GM12878 (cell line): ENCODE measurements around the gene SNX2. TPM values are rescaled to one million over a fixed set of nuclear protein-coding genes. Genes with fewer than 3 reads are reported as not detected.

Experiments
- BACH1 ChIP-seq: fragments of 450-650 bp; IDR thresholded peaks from 2 replicates; pipeline ENCODE4 v1.6.1; 2017; ENCODE audit warnings: mild to moderate bottlenecking, borderline replicate concordance
- CHD4 ChIP-seq: fragments of 200-600 bp; sonication (generic); IDR thresholded peaks from 2 replicates; pipeline ENCODE4 v1.6.1; 2016; ENCODE audit warnings: mild to moderate bottlenecking
- FOXK2 ChIP-seq: fragments of 450-650 bp; IDR thresholded peaks from 2 replicates; pipeline ENCODE4 v1.6.1; 2017; ENCODE audit warnings: mild to moderate bottlenecking, moderate library complexity
- HCFC1 ChIP-seq: fragments of 150-350 bp; IDR thresholded peaks from 2 replicates; pipeline ENCODE4 v1.6.1; 2014; ENCODE audit warnings: low read length
- HDGF ChIP-seq: fragments of 450-650 bp; IDR thresholded peaks from 2 replicates; pipeline ENCODE4 v1.6.1; 2016; ENCODE audit warnings: antibody characterized with exemption
- IKZF2 ChIP-seq, 2 experiments: fragments of 450-650 bp; IDR thresholded peaks; 2 replicates each; pipeline ENCODE4 v1.6.1; 2017; ENCODE audit warnings: mild to moderate bottlenecking in 2 of 2, moderate library complexity in 2 of 2
- KDM1A ChIP-seq: fragments of 200-600 bp; sonication (generic); IDR thresholded peaks from 2 replicates; pipeline ENCODE4 v1.6.1; 2016; ENCODE audit warnings: borderline replicate concordance
- LARP7 ChIP-seq: fragments of 450-650 bp; IDR thresholded peaks from 2 replicates; pipeline ENCODE4 v1.6.1; 2017; ENCODE audit warnings: mild to moderate bottlenecking
- MTA2 ChIP-seq: fragments of 450-650 bp; IDR thresholded peaks from 2 replicates; pipeline ENCODE4 v1.6.1; 2016; ENCODE audit warnings: low read depth, mild to moderate bottlenecking, moderate library complexity
- NR2F1 ChIP-seq: fragments of 450-650 bp; conservative IDR thresholded peaks from 2 replicates; pipeline ENCODE4 v1.6.1; 2017; ENCODE audit warnings: mild to moderate bottlenecking
- POLR2A ChIP-seq: IDR thresholded peaks from 2 replicates; pipeline ENCODE4 v1.6.1; 2011; ENCODE audit warnings: low read depth, mild to moderate bottlenecking, low read length
- SIN3A ChIP-seq: IDR thresholded peaks from 2 replicates; pipeline ENCODE4 v1.6.1; 2012; ENCODE audit warnings: low read depth, low read length, improper control_type of control experiment
- SMAD1 ChIP-seq: fragments of 450-650 bp; IDR thresholded peaks from 2 replicates; pipeline ENCODE4 v1.6.1; 2018; ENCODE audit warnings: mild to moderate bottlenecking, low read depth; ENCODE audit not compliant: partially characterized antibody
- SMAD5 ChIP-seq: IDR thresholded peaks from 2 replicates; pipeline ENCODE4 v1.6.1; 2016; ENCODE audit warnings: antibody characterized with exemption, low read depth
- SREBF2 ChIP-seq: IDR thresholded peaks from 2 replicates; pipeline ENCODE4 v1.6.1; 2012; ENCODE audit warnings: mild to moderate bottlenecking, low read length
- STAT1 ChIP-seq: fragments of 450-650 bp; conservative IDR thresholded peaks from 2 replicates; pipeline ENCODE4 v1.6.1; 2014; ENCODE audit warnings: antibody characterized with exemption, mild to moderate bottlenecking
- STAT3 ChIP-seq: IDR thresholded peaks from 2 replicates; pipeline ENCODE4 v1.6.1; 2011; ENCODE audit warnings: low read depth, low read length, improper control_type of control experiment
- TBL1XR1 ChIP-seq: IDR thresholded peaks from 2 replicates; pipeline ENCODE4 v1.6.1; 2012; ENCODE audit warnings: low read depth, low read length, improper control_type of control experiment
- TCF12 ChIP-seq: IDR thresholded peaks from 2 replicates; pipeline ENCODE4 v1.6.1; 2011; ENCODE audit warnings: low read depth, mild to moderate bottlenecking, low read length
- ZBED1 ChIP-seq: IDR thresholded peaks from 2 replicates; pipeline ENCODE4 v1.6.1; 2016; ENCODE audit warnings: borderline replicate concordance
- polyA plus RNA-seq, 11 experiments: library from polyadenylated mRNA; depleted of rRNA in 4 of 11; unstranded in 6 of 11; stranded (reverse) in 5 of 11; fragments of >200 nt; fragmentation: Nextera tagmentation in 4 of 11; fragmentation: Illumina TruSeq in 1 of 11; extraction: Ambion mirVana in 4 of 11; extraction: Trizol in 1 of 11; gene quantifications; 1 replicate in 1 of 11; 2 replicates in 10 of 11; pipeline versions ENCODE4 v1.2.1 to v1.2.3, GENCODE V29; 2011 to 2016; ENCODE audit warnings: inconsistent platforms in 2 of 11, missing spikeins in 2 of 11, low read depth in 1 of 11
- total RNA-seq, 4 experiments: library from RNA; depleted of rRNA in 3 of 4; stranded (reverse); fragments of >200 nt in 3 of 4; fragmentation: Illumina TruSeq in 1 of 4; extraction: Trizol in 1 of 4; gene quantifications; 2 replicates each; pipeline versions ENCODE4 v1.2.1 to v1.2.3, GENCODE V29; 2013 to 2021
- TF ChIP-seq, protein P1 (sequence below): fragments of 450-650 bp; IDR thresholded peaks from 2 replicates; pipeline ENCODE4 v1.6.1; 2017; ENCODE audit warnings: mild to moderate bottlenecking, moderate library complexity
- TF ChIP-seq, protein P2 (sequence below): fragments of 450-650 bp; IDR thresholded peaks from 2 replicates; pipeline ENCODE4 v1.6.1; 2017; ENCODE audit warnings: mild to moderate bottlenecking, low read depth, inconsistent platforms; ENCODE audit not compliant: poor library complexity, severe bottlenecking
- TF ChIP-seq, protein P3 (sequence below): IDR thresholded peaks from 2 replicates; pipeline ENCODE4 v1.6.1; 2011; ENCODE audit warnings: mild to moderate bottlenecking, low read depth, low read length, moderate library complexity; ENCODE audit not compliant: insufficient replicate concordance
- TF ChIP-seq, protein P4 (sequence below): fragments of 450-650 bp; IDR thresholded peaks from 2 replicates; pipeline ENCODE4 v1.6.1; 2014; ENCODE audit warnings: mild to moderate bottlenecking
- TF ChIP-seq, protein P5 (sequence below): IDR thresholded peaks from 2 replicates; pipeline ENCODE4 v1.6.1; 2011; ENCODE audit warnings: low read depth, mild to moderate bottlenecking, low read length, moderate library complexity, borderline replicate concordance; ENCODE audit errors: extremely low read depth

The SNX2 gene
- total and polyA plus RNA-seq, 10 of the 15 experiments (the other 5 are each of a cell fraction or from before 2014, with no cell fraction given), result 46.3 to 84.3 (median 63.0) TPM

DNA sequence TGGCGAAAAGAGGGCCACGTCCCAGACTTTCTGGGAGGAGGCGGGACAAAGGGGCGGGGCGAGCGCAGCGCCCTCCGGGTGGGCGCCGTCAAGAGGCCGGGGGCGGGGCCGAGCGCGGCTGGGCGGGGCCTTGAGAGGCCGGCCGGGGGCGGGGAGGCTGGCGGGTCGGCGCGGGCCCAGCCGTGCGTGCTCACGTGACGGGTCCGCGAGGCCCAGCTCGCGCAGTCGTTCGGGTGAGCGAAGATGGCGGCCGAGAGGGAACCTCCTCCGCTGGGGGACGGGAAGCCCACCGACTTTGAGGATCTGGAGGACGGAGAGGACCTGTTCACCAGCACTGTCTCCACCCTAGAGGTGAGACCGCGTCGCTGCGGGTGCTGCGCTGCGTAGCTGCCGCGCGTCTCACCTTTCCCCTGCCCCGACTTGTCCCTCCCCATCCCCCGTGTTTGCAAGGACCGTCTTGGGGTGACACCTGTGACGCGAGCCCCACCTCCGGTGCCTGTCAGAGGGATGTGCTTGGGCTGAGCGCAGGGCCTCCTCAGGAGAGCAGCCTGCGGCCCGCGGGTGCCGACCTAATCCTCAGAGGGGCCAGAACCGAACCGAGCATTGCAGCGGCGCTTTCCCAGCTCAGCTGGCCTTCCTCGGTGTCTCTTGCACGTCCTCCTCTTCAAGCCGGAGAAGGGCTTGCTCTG, at the start of gene SNX2 (continued):
- TF ChIP-seq, protein P1, sequence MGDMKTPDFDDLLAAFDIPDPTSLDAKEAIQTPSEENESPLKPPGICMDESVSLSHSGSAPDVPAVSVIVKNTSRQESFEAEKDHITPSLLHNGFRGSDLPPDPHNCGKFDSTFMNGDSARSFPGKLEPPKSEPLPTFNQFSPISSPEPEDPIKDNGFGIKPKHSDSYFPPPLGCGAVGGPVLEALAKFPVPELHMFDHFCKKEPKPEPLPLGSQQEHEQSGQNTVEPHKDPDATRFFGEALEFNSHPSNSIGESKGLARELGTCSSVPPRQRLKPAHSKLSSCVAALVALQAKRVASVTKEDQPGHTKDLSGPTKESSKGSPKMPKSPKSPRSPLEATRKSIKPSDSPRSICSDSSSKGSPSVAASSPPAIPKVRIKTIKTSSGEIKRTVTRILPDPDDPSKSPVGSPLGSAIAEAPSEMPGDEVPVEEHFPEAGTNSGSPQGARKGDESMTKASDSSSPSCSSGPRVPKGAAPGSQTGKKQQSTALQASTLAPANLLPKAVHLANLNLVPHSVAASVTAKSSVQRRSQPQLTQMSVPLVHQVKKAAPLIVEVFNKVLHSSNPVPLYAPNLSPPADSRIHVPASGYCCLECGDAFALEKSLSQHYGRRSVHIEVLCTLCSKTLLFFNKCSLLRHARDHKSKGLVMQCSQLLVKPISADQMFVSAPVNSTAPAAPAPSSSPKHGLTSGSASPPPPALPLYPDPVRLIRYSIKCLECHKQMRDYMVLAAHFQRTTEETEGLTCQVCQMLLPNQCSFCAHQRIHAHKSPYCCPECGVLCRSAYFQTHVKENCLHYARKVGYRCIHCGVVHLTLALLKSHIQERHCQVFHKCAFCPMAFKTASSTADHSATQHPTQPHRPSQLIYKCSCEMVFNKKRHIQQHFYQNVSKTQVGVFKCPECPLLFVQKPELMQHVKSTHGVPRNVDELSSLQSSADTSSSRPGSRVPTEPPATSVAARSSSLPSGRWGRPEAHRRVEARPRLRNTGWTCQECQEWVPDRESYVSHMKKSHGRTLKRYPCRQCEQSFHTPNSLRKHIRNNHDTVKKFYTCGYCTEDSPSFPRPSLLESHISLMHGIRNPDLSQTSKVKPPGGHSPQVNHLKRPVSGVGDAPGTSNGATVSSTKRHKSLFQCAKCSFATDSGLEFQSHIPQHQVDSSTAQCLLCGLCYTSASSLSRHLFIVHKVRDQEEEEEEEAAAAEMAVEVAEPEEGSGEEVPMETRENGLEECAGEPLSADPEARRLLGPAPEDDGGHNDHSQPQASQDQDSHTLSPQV, result no peak
- TF ChIP-seq SREBF2, result no peak
- no peak for TF ChIP-seq LARP7
- no peak for TF ChIP-seq TBL1XR1
- TF ChIP-seq POLR2A, result peak; percentile 95
- TF ChIP-seq SMAD5, result no peak
- TF ChIP-seq, protein P2, sequence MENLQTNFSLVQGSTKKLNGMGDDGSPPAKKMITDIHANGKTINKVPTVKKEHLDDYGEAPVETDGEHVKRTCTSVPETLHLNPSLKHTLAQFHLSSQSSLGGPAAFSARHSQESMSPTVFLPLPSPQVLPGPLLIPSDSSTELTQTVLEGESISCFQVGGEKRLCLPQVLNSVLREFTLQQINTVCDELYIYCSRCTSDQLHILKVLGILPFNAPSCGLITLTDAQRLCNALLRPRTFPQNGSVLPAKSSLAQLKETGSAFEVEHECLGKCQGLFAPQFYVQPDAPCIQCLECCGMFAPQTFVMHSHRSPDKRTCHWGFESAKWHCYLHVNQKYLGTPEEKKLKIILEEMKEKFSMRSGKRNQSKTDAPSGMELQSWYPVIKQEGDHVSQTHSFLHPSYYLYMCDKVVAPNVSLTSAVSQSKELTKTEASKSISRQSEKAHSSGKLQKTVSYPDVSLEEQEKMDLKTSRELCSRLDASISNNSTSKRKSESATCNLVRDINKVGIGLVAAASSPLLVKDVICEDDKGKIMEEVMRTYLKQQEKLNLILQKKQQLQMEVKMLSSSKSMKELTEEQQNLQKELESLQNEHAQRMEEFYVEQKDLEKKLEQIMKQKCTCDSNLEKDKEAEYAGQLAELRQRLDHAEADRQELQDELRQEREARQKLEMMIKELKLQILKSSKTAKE, result no peak
- no peak for TF ChIP-seq CHD4
- TF ChIP-seq BACH1, result no peak; the same call in 1 of the 2 replicates
- peak; percentile 53; the same call in 1 of the 2 replicates for TF ChIP-seq NR2F1
- TF ChIP-seq, protein P3, sequence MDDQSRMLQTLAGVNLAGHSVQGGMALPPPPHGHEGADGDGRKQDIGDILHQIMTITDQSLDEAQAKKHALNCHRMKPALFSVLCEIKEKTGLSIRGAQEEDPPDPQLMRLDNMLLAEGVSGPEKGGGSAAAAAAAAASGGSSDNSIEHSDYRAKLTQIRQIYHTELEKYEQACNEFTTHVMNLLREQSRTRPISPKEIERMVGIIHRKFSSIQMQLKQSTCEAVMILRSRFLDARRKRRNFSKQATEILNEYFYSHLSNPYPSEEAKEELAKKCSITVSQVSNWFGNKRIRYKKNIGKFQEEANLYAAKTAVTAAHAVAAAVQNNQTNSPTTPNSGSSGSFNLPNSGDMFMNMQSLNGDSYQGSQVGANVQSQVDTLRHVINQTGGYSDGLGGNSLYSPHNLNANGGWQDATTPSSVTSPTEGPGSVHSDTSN, result peak; percentile 31
- no peak for TF ChIP-seq STAT1
- no peak for TF ChIP-seq IKZF2 (IDR thresholded peaks at IDR 0.05)
- TF ChIP-seq HCFC1, result no peak; the same call in 1 of the 2 replicates
- TF ChIP-seq TCF12, result no peak
- TF ChIP-seq, protein P4, sequence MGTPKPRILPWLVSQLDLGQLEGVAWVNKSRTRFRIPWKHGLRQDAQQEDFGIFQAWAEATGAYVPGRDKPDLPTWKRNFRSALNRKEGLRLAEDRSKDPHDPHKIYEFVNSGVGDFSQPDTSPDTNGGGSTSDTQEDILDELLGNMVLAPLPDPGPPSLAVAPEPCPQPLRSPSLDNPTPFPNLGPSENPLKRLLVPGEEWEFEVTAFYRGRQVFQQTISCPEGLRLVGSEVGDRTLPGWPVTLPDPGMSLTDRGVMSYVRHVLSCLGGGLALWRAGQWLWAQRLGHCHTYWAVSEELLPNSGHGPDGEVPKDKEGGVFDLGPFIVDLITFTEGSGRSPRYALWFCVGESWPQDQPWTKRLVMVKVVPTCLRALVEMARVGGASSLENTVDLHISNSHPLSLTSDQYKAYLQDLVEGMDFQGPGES, result no peak
- no peak for TF ChIP-seq FOXK2
- TF ChIP-seq HDGF, result 0 out of 2 replicates have a peak, but pooled peaks have one; percentile 89
- TF ChIP-seq MTA2, result peak; percentile 21; the same call in 1 of the 2 replicates
- TF ChIP-seq SMAD1, result no peak
- TF ChIP-seq, protein P5, sequence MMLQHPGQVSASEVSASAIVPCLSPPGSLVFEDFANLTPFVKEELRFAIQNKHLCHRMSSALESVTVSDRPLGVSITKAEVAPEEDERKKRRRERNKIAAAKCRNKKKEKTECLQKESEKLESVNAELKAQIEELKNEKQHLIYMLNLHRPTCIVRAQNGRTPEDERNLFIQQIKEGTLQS, result peak; percentile 64; the same call in 1 of the 2 replicates
- TF ChIP-seq STAT3, result no peak
- no peak for TF ChIP-seq ZBED1
- TF ChIP-seq SIN3A, result no peak
- TF ChIP-seq KDM1A, result no peak
